Measurements from ENCODE around the gene E2F3.

- TF ChIP-seq CTCF (tag by site-specific recombination; IDR thresholded peaks at IDR 0.05): no peak
- no peak for TF ChIP-seq ZNF174 (tag by site-specific recombination; IDR thresholded peaks at IDR 0.05)
- no peak for TF ChIP-seq ZNF626 (tag by site-specific recombination; IDR thresholded peaks at IDR 0.05)
- no peak for TF ChIP-seq GFI1B (tag by site-specific recombination; IDR thresholded peaks at IDR 0.05)
- no peak for TF ChIP-seq ZNF660 (tag by site-specific recombination; IDR thresholded peaks at IDR 0.05)
- no peak for TF ChIP-seq ZNF560 (tag by site-specific recombination; IDR thresholded peaks at IDR 0.05; ENCODE audit: borderline replicate concordance)
Measured at GRCh38 chr6:20534295-20535262, 132.9 kb downstream of the E2F3 start, which contains the start of gene CDKAL1.
